PC-9 (cell line): ENCODE measurements around the gene KLC3. TPM values are rescaled to one million over a fixed set of nuclear protein-coding genes. Genes with fewer than 3 reads are reported as not detected.

Experiments
- BruUV-seq: library from RNA; stranded (reverse); fragments of 400-500 nt; replicated peaks from 2 replicates; lab custom pipeline; 2021; lab: Mats Ljungman, UMichigan
- CTCF ChIA-PET: fragments of 300-600 bp; sonication (Branson Sonifier 250); formaldehyde crosslinking; loops from one replicate; lab custom pipeline; 2022; ENCODE audit warnings: antibody characterized with exemption; lab: Charles Lee
- POLR2A ChIA-PET: fragments of 300-600 bp; sonication (Branson Sonifier 250); formaldehyde crosslinking; loops from one replicate; lab custom pipeline; 2022; ENCODE audit warnings: antibody characterized with exemption; ENCODE audit not compliant: unreplicated experiment; lab: Charles Lee
- DNase-seq, 2 experiments: peaks; one replicate each; pipeline versions ENCODE4 v3.0.0 to v3.0.0-alpha.2; 2015 to 2022; ENCODE audit warnings: mixed read lengths in 1 of 2
- H2AFZ ChIP-seq: fragments of 200-600 bp; sonication (generic); 2 replicates; pipeline ENCODE4 v1.8.1; 2017; ENCODE audit warnings: antibody characterized with exemption
- H3F3A ChIP-seq: fragments of 200-600 bp; sonication (generic); 2 replicates; pipeline ENCODE4 v1.8.1; 2017; ENCODE audit warnings: antibody characterized with exemption, mild to moderate bottlenecking, low read depth; ENCODE audit not compliant: insufficient read depth
- H3K27ac ChIP-seq: fragments of 200-600 bp; sonication (generic); 2 replicates; pipeline ENCODE4 v1.6.1; 2016; ENCODE audit warnings: mixed run types
- H3K27me3 ChIP-seq: fragments of 200-600 bp; sonication (generic); 2 replicates; pipeline ENCODE4 v1.6.1; 2016; ENCODE audit warnings: low read depth, mixed run types; ENCODE audit not compliant: insufficient read depth
- H3K36me3 ChIP-seq: fragments of 200-600 bp; sonication (generic); 2 replicates; pipeline ENCODE4 v1.6.1; 2016; ENCODE audit warnings: low read depth, mixed run types
- H3K4me1 ChIP-seq: fragments of 200-600 bp; sonication (generic); replicated peaks from 2 replicates; pipeline ENCODE4 v1.6.1; 2016; ENCODE audit warnings: mixed run types; ENCODE audit not compliant: insufficient read depth
- H3K4me2 ChIP-seq: fragments of 200-600 bp; sonication (generic); 2 replicates; pipeline ENCODE4 v1.6.1; 2017; ENCODE audit warnings: mixed run types
- H3K4me3 ChIP-seq: fragments of 200-600 bp; sonication (generic); 2 replicates; pipeline ENCODE4 v1.6.1; 2016; ENCODE audit warnings: mixed run types
- H3K79me2 ChIP-seq: fragments of 200-600 bp; sonication (generic); 2 replicates; pipeline ENCODE4 v1.6.1; 2017; ENCODE audit warnings: low read depth, mixed run types
- H3K9me2 ChIP-seq: fragments of 200-600 bp; sonication (generic); 2 replicates; pipeline ENCODE4 v1.8.1; 2017; ENCODE audit warnings: mild to moderate bottlenecking; ENCODE audit not compliant: insufficient read depth
- H3K9me3 ChIP-seq: fragments of 200-600 bp; sonication (generic); 2 replicates; pipeline ENCODE4 v1.8.1; 2016; ENCODE audit warnings: low read depth; ENCODE audit not compliant: insufficient read depth
- H4K20me1 ChIP-seq: fragments of 200-600 bp; sonication (generic); 2 replicates; pipeline ENCODE4 v1.8.1; 2017; ENCODE audit not compliant: insufficient read depth
- EZH2 ChIP-seq: fragments of 200-600 bp; sonication (generic); IDR thresholded peaks from 2 replicates; pipeline ENCODE4 v1.8.0; 2017; ENCODE audit warnings: antibody characterized with exemption, low read depth
- intact Hi-C: fragments of 100-400 bp; cut with micrococcal nuclease; formaldehyde crosslinking; loops from one replicate; pipeline ENCODE4 v1.10.0; 2022; ENCODE audit not compliant: unreplicated experiment
- total RNA-seq: library from RNA; stranded (reverse); gene quantifications from 2 replicates; pipeline ENCODE4 v1.2.3, GENCODE V29; 2021
- TF ChIP-seq, protein P1 (sequence below): fragments of 200-600 bp; sonication (generic); conservative IDR thresholded peaks from 2 replicates; pipeline ENCODE4 v1.6.1; 2017; ENCODE audit warnings: mixed run types, antibody characterized with exemption, mild to moderate bottlenecking, moderate library complexity

Gene KLC3
- total RNA-seq, 1 experiment from 2014 or later, result 20.6 TPM

DNA sequence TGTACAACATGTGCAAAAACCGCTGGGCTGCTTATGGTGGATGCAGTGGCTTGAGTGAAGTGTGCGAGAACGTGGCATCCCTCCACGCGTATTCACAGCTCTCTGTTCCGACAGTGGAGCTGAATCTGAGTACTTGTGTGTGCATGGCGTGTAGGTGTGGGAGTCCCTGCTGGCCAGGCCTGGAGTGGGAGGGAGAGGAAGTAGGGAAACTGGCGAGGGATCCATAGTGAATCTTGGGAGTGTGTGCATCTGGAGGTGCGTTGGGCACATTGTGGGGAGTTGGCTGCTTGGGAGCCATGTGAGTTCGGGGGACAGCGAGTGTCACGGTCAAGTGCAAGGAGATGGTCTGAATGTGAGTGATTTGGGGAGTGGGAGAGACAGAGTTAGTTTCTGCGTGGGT lies 2.4 kb downstream of the KLC3 start:
- H2AFZ ChIP-seq, result no peak overlapping the region
- no peaks in the 10 kb centered on the region; the same call in 1 of the 2 replicates for H3K9me3 ChIP-seq
- ChIA-PET POLR2A (no interaction called here), CTCF (no interaction called here)
- TF ChIP-seq, protein P1, sequence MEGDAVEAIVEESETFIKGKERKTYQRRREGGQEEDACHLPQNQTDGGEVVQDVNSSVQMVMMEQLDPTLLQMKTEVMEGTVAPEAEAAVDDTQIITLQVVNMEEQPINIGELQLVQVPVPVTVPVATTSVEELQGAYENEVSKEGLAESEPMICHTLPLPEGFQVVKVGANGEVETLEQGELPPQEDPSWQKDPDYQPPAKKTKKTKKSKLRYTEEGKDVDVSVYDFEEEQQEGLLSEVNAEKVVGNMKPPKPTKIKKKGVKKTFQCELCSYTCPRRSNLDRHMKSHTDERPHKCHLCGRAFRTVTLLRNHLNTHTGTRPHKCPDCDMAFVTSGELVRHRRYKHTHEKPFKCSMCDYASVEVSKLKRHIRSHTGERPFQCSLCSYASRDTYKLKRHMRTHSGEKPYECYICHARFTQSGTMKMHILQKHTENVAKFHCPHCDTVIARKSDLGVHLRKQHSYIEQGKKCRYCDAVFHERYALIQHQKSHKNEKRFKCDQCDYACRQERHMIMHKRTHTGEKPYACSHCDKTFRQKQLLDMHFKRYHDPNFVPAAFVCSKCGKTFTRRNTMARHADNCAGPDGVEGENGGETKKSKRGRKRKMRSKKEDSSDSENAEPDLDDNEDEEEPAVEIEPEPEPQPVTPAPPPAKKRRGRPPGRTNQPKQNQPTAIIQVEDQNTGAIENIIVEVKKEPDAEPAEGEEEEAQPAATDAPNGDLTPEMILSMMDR, result no peak
- no peak for TF ChIP-seq EZH2
- no peaks in the 10 kb centered on the region for H4K20me1 ChIP-seq
- no peak overlapping the region for H3K27ac ChIP-seq
- H3F3A ChIP-seq, result peaks cover 16% of the 10 kb centered on the region; the same call in 1 of the 2 replicates
- peaks cover 4% of the 10 kb centered on the region for H3K4me1 ChIP-seq
- no TSS peak for BruUV-seq
- H3K27me3 ChIP-seq, result no peaks in the 10 kb centered on the region
- no peaks in the 10 kb centered on the region for H3K79me2 ChIP-seq
- no peaks in the 10 kb centered on the region for H3K9me2 ChIP-seq
- no peaks in the 10 kb centered on the region for H3K36me3 ChIP-seq
- no peak overlapping the region for H3K4me3 ChIP-seq
- intact Hi-C loops, result no loop called here
- H3K4me2 ChIP-seq, result no peak overlapping the region
- no peak for DNase-seq

DNA sequence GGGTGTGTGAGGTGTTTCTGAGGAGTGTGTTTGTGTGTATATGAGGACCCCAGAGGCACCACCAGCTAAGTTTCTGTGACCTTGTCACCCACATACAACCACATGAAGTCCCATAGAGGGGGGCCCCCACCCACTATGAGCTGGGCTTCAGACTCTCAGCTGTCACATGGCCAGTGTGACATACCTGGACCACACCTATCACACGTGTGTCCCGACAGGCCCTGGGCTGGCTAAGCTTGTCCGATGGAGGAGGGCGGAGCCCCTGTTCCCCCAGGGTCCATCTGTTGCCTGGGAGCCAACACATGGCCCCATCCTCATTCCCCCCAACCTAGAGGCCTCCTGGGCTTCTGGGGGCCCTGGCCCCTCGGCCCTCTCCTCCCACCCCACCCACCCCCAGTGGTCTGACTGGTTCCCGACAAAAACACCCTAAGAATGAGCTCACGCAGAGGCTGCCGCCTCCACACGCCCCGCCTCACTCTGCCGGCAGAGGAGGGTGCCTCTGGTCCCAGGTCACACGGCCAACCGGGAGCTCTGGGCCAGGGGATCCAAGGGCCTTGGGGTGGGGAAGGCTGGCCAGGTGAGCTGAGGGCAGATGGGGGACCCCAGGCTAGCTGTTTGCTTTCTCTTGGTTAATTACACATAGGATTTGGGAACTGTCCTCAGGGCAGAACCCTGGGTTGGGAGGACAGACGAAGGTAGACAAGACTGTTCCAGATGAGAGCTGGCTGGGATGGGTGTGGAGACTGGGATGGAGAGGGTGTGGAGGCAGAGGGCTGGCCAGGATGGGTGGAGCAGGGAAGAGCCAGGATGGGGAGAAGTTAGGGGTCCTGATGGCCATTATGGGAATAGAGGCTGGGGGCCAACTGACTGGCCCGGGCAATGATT lies 4.3 kb downstream of the KLC3 start:
- no peak overlapping the region for H3K4me2 ChIP-seq
- H3K4me3 ChIP-seq, result no peak overlapping the region
- TF ChIP-seq, protein P1, result no peak
- TF ChIP-seq EZH2, result no peak
- H2AFZ ChIP-seq, result no peak overlapping the region
- POLR2A ChIA-PET, result interaction anchor here (0.7 kb wide), 1 partner anchor 455 kb away, joined by 5 read pairs; no protein-coding TSS in a partner anchor
- CTCF ChIA-PET, result interaction anchor here (0.6 to 0.7 kb wide), 2 partner anchors 253 to 692 kb away, joined by 4 to 5 read pairs; no protein-coding TSS in a partner anchor
- H3K9me2 ChIP-seq, result no peaks in the 10 kb centered on the region
- no peak overlapping the region for H3K27ac ChIP-seq
- peaks cover 13% of the 10 kb centered on the region; the same call in 1 of the 2 replicates for H3F3A ChIP-seq
- no peaks in the 10 kb centered on the region; the same call in 1 of the 2 replicates for H3K9me3 ChIP-seq
- H3K4me1 ChIP-seq, result peaks cover 4% of the 10 kb centered on the region
- no peak for DNase-seq
- no peaks in the 10 kb centered on the region for H3K79me2 ChIP-seq
- H4K20me1 ChIP-seq, result no peaks in the 10 kb centered on the region
- BruUV-seq, result no TSS peak
- no peaks in the 10 kb centered on the region for H3K27me3 ChIP-seq
- H3K36me3 ChIP-seq, result no peaks in the 10 kb centered on the region
- intact Hi-C loops, result no loop called here

DNA sequence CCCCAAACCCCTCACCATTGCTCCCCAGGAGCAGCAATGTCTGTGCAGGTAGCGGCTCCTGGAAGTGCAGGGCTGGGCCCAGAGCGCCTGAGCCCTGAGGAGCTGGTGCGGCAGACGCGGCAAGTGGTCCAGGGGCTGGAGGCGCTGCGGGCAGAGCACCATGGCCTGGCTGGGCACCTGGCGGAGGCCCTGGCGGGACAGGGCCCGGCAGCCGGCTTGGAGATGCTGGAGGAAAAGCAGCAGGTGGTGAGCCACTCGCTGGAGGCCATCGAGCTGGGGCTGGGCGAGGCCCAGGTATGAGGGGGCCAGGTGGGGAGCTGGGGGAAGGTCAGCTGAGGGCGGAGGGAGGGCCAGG lies 4.9 kb downstream of the KLC3 start:
- TF ChIP-seq EZH2, result no peak
- TF ChIP-seq, protein P1, result no peak
- POLR2A ChIA-PET, result no interaction called here
- Histone ChIP-seq H2AFZ (no peak overlapping the region), H4K20me1 (no peaks in the 10 kb centered on the region), H3K9me2 (no peaks in the 10 kb centered on the region), H3K4me2 (no peak overlapping the region), H3F3A (peaks cover 8% of the 10 kb centered on the region; the same call in 1 of the 2 replicates), H3K9me3 (no peaks in the 10 kb centered on the region), H3K4me3 (no peak overlapping the region), H3K27me3 (no peaks in the 10 kb centered on the region), H3K4me1 (no peaks in the 10 kb centered on the region), H3K27ac (no peak overlapping the region), H3K36me3 (no peaks in the 10 kb centered on the region), H3K79me2 (no peaks in the 10 kb centered on the region)
- BruUV-seq, result no TSS peak
- CTCF ChIA-PET, result no interaction called here
- intact Hi-C loops, result no loop called here
- no peak for DNase-seq
